Lung (tissue), 12 donors: ENCODE results near the gene IQSEC1. TPM values are rescaled to one million over a fixed set of nuclear protein-coding genes. Genes with fewer than 3 reads are reported as not detected.

Experiments
- ATAC-seq: fragments of 200-7000 bp; cut with Tn5 transposase; one replicate; pipeline ENCODE4 v1.9.1; 2020; ENCODE audit warnings: moderate number of reproducible peaks; ENCODE audit not compliant: insufficient read depth, low FRiP score
- DNase-seq, 3 donors: peaks; one replicate each; pipeline ENCODE4 v3.0.0-alpha.2; 2013 to 2017
- H3K27ac ChIP-seq, 2 donors: one replicate each; pipeline ENCODE4 v1.5.1; 2013; ENCODE audit warnings: mild to moderate bottlenecking in 2 of 2, moderate library complexity in 2 of 2, control low read depth in 1 of 2, inconsistent platforms in 1 of 2, low read depth in 1 of 2, low read length in 1 of 2
- H3K27me3 ChIP-seq, 3 donors: one replicate each; pipeline ENCODE4 v1.5.1; 2013; ENCODE audit warnings: low read length in 2 of 3; ENCODE audit not compliant: control insufficient read depth in 3 of 3, insufficient read depth in 3 of 3
- H3K36me3 ChIP-seq, 4 donors: one replicate each; pipeline ENCODE4 v1.5.1; 2013; ENCODE audit warnings: low read length in 4 of 4, mild to moderate bottlenecking in 1 of 4, moderate library complexity in 1 of 4; ENCODE audit not compliant: control insufficient read depth in 4 of 4, insufficient read depth in 4 of 4
- H3K4me1 ChIP-seq, 5 donors: one replicate each; pipeline ENCODE4 v1.5.1; 2013; ENCODE audit warnings: low read length in 5 of 5, mild to moderate bottlenecking in 2 of 5, moderate library complexity in 1 of 5; ENCODE audit not compliant: control insufficient read depth in 5 of 5, insufficient read depth in 5 of 5
- H3K4me3 ChIP-seq: one replicate; pipeline ENCODE4 v1.5.1; 2013; ENCODE audit warnings: mild to moderate bottlenecking, control low read depth, moderate library complexity
- H3K9ac ChIP-seq, 2 donors: one replicate each; pipeline ENCODE4 v1.5.1; 2013; ENCODE audit warnings: low read length in 2 of 2, control low read depth in 1 of 2; ENCODE audit not compliant: insufficient read depth in 1 of 2
- H3K9me3 ChIP-seq, 4 donors: one replicate each; pipeline ENCODE4 v1.5.1; 2013; ENCODE audit warnings: low read length in 3 of 4, mild to moderate bottlenecking in 1 of 4, moderate library complexity in 1 of 4; ENCODE audit not compliant: control insufficient read depth in 4 of 4, insufficient read depth in 3 of 4
- WGBS, 2 donors: extraction: QIAGEN DNeasy Blood & Tissue Kit; methylation state at CpG; one replicate each; pipeline ENCODE4 v1.1.7; 2013; 5-methylcytosine and 5-hydroxymethylcytosine counted together
- polyA plus RNA-seq, 2 donors: library from polyadenylated mRNA; stranded (reverse); fragments of 200-250 nt; gene quantifications; one replicate each; pipeline ENCODE4 v1.2.1, GENCODE V29; 2013
- total RNA-seq, 2 donors: library from RNA; depleted of rRNA in 1 of 2; stranded (reverse); fragments of >200 nt in 1 of 2; gene quantifications; one replicate each; pipeline ENCODE4 v1.2.1, GENCODE V29; 2014 to 2021
- TF ChIP-seq, protein P1 (sequence below): IDR thresholded peaks from 2 replicates; pipeline ENCODE4 v1.5.1; 2012; ENCODE audit warnings: mild to moderate bottlenecking; ENCODE audit errors: control extremely low read depth, extremely low read depth
- donor health status: control.
- donor health status: control.
- donor health status: Bipolar disorder and iron deficiency.
- donor health status: healthy.
- donor health status: DM: yes; HTN: yes; CAD: no.

Gene IQSEC1
- total and polyA plus RNA-seq, 4 donors: 13.9 to 69.1 (median 31.1) TPM

DNA sequence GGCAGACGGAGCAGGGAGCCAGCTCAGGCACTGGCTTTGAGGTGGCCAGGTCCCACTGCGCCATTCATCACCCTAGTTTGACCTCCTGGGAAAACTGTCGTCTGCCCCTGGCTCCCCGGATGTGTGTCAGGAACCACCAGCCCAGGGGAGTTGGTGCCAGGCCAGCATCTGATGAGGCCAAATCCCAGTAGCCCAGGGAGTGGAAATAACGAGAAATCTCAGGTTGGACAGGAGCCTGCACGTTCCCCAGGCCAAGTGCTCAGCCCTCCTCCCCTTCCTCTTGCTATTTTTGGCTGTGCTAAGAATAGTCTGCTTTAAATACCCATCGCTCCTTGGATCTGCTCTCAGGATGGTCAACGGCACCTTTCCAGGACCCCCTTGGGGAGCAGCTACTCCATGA lies 138.8 kb downstream of the IQSEC1 start:
- Histone ChIP-seq H3K36me3 (peaks cover 5 to 62% (median 22%) of the 10 kb centered on the region in 4 donors), H3K4me3 (no peak overlapping the region), H3K9me3 (no peaks in the 10 kb centered on the region), H3K4me1 (peaks cover 8 to 34% (median 20%) of the 10 kb centered on the region in 5 donors), H3K27me3 (no peaks in the 10 kb centered on the region), H3K27ac (peak overlapping the region; percentile 8 to 85), H3K9ac (no peak overlapping the region)
- 47 to 66% methylated on average over 8 of the region's 8 CpGs for WGBS, 2 donors
- DNase-seq (peak in 1 of 3 donors; percentile 39), ATAC-seq (no peak)
- TF ChIP-seq, protein P1, sequence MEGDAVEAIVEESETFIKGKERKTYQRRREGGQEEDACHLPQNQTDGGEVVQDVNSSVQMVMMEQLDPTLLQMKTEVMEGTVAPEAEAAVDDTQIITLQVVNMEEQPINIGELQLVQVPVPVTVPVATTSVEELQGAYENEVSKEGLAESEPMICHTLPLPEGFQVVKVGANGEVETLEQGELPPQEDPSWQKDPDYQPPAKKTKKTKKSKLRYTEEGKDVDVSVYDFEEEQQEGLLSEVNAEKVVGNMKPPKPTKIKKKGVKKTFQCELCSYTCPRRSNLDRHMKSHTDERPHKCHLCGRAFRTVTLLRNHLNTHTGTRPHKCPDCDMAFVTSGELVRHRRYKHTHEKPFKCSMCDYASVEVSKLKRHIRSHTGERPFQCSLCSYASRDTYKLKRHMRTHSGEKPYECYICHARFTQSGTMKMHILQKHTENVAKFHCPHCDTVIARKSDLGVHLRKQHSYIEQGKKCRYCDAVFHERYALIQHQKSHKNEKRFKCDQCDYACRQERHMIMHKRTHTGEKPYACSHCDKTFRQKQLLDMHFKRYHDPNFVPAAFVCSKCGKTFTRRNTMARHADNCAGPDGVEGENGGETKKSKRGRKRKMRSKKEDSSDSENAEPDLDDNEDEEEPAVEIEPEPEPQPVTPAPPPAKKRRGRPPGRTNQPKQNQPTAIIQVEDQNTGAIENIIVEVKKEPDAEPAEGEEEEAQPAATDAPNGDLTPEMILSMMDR: no peak

DNA sequence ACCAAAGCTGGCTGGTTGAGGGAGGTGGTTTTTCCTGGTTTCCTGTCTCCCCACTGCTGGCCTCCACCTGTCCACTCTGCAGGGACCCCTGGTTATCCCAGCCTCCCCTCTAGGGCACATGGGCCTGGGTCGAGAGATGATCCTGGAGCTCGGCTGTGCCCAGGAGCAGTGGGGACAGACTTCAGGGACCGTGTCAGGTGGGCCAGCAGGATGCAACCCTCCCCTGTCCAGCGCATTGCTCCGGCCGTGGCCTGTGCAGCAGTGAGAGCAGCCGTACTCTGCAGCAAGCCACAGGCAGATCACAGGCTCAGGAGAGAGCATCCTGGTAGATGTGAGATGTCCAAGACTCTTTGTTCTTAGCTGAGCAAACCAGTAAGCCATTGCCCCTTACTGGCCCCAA lies 139.3 kb downstream of the IQSEC1 start:
- Histone ChIP-seq H3K4me1 (peaks cover 5 to 34% (median 18%) of the 10 kb centered on the region in 5 donors), H3K9me3 (no peaks in the 10 kb centered on the region), H3K36me3 (peaks cover 5 to 62% (median 21%) of the 10 kb centered on the region in 4 donors), H3K9ac (no peak overlapping the region), H3K27ac (peak overlapping the region; percentile 8 to 85), H3K27me3 (no peaks in the 10 kb centered on the region), H3K4me3 (no peak overlapping the region)
- TF ChIP-seq, protein P1: no peak
- WGBS, 2 donors: 93% methylated on average over 7 of the region's 7 CpGs
- ATAC-seq (no peak), DNase-seq (no peak)

DNA sequence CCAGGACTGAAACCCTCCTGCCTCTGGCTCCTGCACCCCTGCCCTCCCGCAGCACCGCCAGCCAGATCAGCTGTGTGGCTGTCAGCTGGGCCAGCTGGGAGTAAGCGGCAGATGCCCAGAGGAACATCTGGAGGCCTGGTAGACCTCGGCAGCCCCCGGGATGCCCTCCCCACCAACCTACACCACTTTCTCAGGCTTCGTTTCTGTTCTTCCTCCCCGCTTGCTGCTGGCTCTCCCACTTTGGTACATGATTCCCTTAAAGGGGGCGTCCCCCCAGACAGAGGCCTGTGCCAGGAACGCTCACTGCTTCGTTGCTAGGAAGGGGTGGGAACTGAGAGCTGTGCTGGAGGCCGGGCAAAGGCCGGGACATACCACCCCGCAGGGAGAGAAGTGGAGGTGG lies 140.5 kb downstream of the IQSEC1 start:
- H3K27ac ChIP-seq: peak overlapping the region in 1 of 2 donors; percentile 13
- no peak for ATAC-seq
- H3K4me3 ChIP-seq: no peak overlapping the region
- H3K27me3 ChIP-seq: no peaks in the 10 kb centered on the region
- no peaks in the 10 kb centered on the region for H3K9me3 ChIP-seq
- peaks cover 0 to 30% (median 7%) of the 10 kb centered on the region in 5 donors for H3K4me1 ChIP-seq
- DNase-seq: no peak
- TF ChIP-seq, protein P1: no peak
- WGBS, 2 donors: 82 to 91% methylated on average over 13 of the region's 13 CpGs
- peak overlapping the region in 1 of 2 donors; percentile 23 for H3K9ac ChIP-seq
- H3K36me3 ChIP-seq: peaks cover 5 to 56% (median 18%) of the 10 kb centered on the region in 4 donors

DNA sequence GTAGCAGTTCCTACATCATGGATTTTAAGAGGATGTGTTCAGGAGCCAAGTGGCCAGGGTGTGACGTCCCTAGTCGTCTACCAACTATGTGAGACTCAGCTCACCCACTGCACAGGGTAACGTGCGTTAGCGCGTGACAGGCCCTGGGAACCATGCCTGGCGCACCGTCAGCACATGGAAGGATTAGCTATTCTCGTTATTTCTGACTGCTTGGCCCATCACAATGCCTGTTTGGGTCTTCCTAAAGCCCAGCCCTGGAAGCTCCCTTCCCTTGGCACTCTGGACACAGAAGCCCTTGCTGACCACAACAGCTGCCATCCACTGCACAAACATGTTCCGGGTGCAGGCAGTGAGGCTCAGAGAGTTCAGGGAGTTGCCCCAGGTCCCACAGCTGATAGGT lies 140.9 kb downstream of the IQSEC1 start:
- WGBS, 2 donors: 87 to 89% methylated on average over 10 of the region's 10 CpGs
- H3K4me1 ChIP-seq: peaks cover 0 to 28% (median 7%) of the 10 kb centered on the region in 5 donors
- no peak for ATAC-seq
- no peak overlapping the region for H3K9ac ChIP-seq
- peaks cover 5 to 59% (median 16%) of the 10 kb centered on the region in 4 donors for H3K36me3 ChIP-seq
- H3K9me3 ChIP-seq: no peaks in the 10 kb centered on the region
- DNase-seq: no peak
- no peaks in the 10 kb centered on the region for H3K27me3 ChIP-seq
- H3K4me3 ChIP-seq: no peak overlapping the region
- peak overlapping the region in 1 of 2 donors; percentile 59 for H3K27ac ChIP-seq
- TF ChIP-seq, protein P1: no peak
